CD14-positive monocyte (primary cell): ENCODE data around the gene IMMT. TPM values are rescaled to one million over a fixed set of nuclear protein-coding genes. Genes with fewer than 3 reads are reported as not detected.
"Not testable (repeated sequence)": the region's sequence is repeated elsewhere in the genome, so short reads cannot be mapped to it uniquely, and the experiment has no call there.

ENCODE experiments used
- DNase-seq, 3 donors: peaks; one replicate each; pipeline ENCODE4 v3.0.0-alpha.2; 2011 to 2022
- H2AFZ ChIP-seq: 2 replicates; pipeline ENCODE4 v1.6.0; 2012; ENCODE audit warnings: mild to moderate bottlenecking, low read depth, low read length, inconsistent platforms; ENCODE audit not compliant: insufficient read depth, poor library complexity, severe bottlenecking
- H3K27ac ChIP-seq, 2 donors: 1 replicate in 1 of 2; 2 replicates in 1 of 2; pipeline ENCODE4 v1.5.1; 2012 to 2013; ENCODE audit warnings: low read length in 2 of 2, control low read depth in 1 of 2, inconsistent platforms in 1 of 2, low read depth in 1 of 2, mild to moderate bottlenecking in 1 of 2
- H3K27me3 ChIP-seq, 2 donors: one replicate each; pipeline versions ENCODE4 v1.6.0 to v1.6.1; 2011 to 2013; ENCODE audit warnings: low read length in 2 of 2; ENCODE audit not compliant: control insufficient read depth in 2 of 2, insufficient read depth in 2 of 2
- H3K36me3 ChIP-seq, 2 donors: replicated peaks in 1 of 2; 1 replicate in 1 of 2; 2 replicates in 1 of 2; pipeline versions ENCODE4 v1.5.1 to v1.6.1; 2012 to 2013; ENCODE audit warnings: low read length in 2 of 2, control low read depth in 1 of 2, inconsistent platforms in 1 of 2, mild to moderate bottlenecking in 1 of 2; ENCODE audit not compliant: insufficient read depth in 2 of 2, control insufficient read depth in 1 of 2
- H3K4me1 ChIP-seq, 2 donors: 1 replicate in 1 of 2; 2 replicates in 1 of 2; pipeline versions ENCODE4 v1.5.1 to v1.6.1; 2012 to 2013; ENCODE audit warnings: low read length in 2 of 2, control low read depth in 1 of 2, inconsistent platforms in 1 of 2, mild to moderate bottlenecking in 1 of 2, moderate library complexity in 1 of 2; ENCODE audit not compliant: insufficient read depth in 2 of 2, control insufficient read depth in 1 of 2
- H3K4me2 ChIP-seq: replicated peaks from 2 replicates; pipeline ENCODE3; 2012; ENCODE audit warnings: low read length, moderate library complexity, mild to moderate bottlenecking; ENCODE audit not compliant: poor library complexity, severe bottlenecking; ENCODE audit errors: extremely low read depth
- H3K4me3 ChIP-seq, 3 experiments: fragments of 200-600 bp in 1 of 3; sonication (generic) in 1 of 3; replicated peaks in 1 of 3; 1 replicate in 2 of 3; 2 replicates in 1 of 3; pipeline ENCODE4 v1.5.1; 2011 to 2013; ENCODE audit warnings: low read length in 3 of 3, mild to moderate bottlenecking in 3 of 3, control low read depth in 2 of 3, low read depth in 2 of 3, inconsistent platforms in 1 of 3, moderate library complexity in 1 of 3
- H3K79me2 ChIP-seq: 2 replicates; pipeline ENCODE4 v1.6.0; 2012; ENCODE audit warnings: mild to moderate bottlenecking, control low read depth, inconsistent platforms, low read length, moderate library complexity; ENCODE audit not compliant: insufficient read depth
- H3K9ac ChIP-seq: 2 replicates; pipeline ENCODE4 v1.6.0; 2017; ENCODE audit warnings: low read length, mild to moderate bottlenecking; ENCODE audit not compliant: insufficient read depth, poor library complexity, severe bottlenecking
- H3K9me3 ChIP-seq, 2 donors: replicated peaks in 1 of 2; 1 replicate in 1 of 2; 2 replicates in 1 of 2; pipeline versions ENCODE4 v1.5.1 to v1.6.1; 2012 to 2013; ENCODE audit warnings: low read length in 2 of 2, control low read depth in 1 of 2; ENCODE audit not compliant: control insufficient read depth in 1 of 2, insufficient read depth in 1 of 2
- H4K20me1 ChIP-seq: 2 replicates; pipeline ENCODE4 v1.6.0; 2012; ENCODE audit warnings: mild to moderate bottlenecking, low read length, control low read depth, moderate library complexity; ENCODE audit not compliant: insufficient read depth
- H3K27ac Mint-ChIP-seq, 7 donors: one replicate each; pipeline ENCODE4 v1.8.0; 2020; ENCODE audit warnings: mild to moderate bottlenecking in 7 of 7, mixed read lengths in 7 of 7, moderate library complexity in 6 of 7, inconsistent platforms in 2 of 7
- H3K27me3 Mint-ChIP-seq, 3 donors: one replicate each; pipeline ENCODE4 v1.8.0; 2021 to 2022; ENCODE audit warnings: low read depth in 3 of 3, mild to moderate bottlenecking in 3 of 3, mixed read lengths in 3 of 3, moderate library complexity in 3 of 3, inconsistent platforms in 1 of 3
- H3K36me3 Mint-ChIP-seq, 2 donors: one replicate each; pipeline ENCODE4 v1.8.0; 2020; ENCODE audit warnings: mixed read lengths in 2 of 2, inconsistent platforms in 1 of 2, mild to moderate bottlenecking in 1 of 2
- H3K4me1 Mint-ChIP-seq: one replicate; pipeline ENCODE4 v1.8.0; 2020; ENCODE audit warnings: mild to moderate bottlenecking, mixed read lengths
- H3K4me3 Mint-ChIP-seq, 2 donors: one replicate each; pipeline ENCODE4 v1.8.0; 2020; ENCODE audit warnings: mild to moderate bottlenecking in 2 of 2, mixed read lengths in 2 of 2, moderate library complexity in 1 of 2
- H3K9me3 Mint-ChIP-seq, 7 donors: one replicate each; pipeline ENCODE4 v1.8.0; 2020 to 2022; ENCODE audit warnings: mixed read lengths in 7 of 7, mild to moderate bottlenecking in 6 of 7, moderate library complexity in 6 of 7, inconsistent platforms in 2 of 7
- WGBS: methylation state at CpG from one replicate; pipeline ENCODE4 v1.1.5; 2013; ENCODE audit warnings: missing lambda C conversion rate; ENCODE audit not compliant: insufficient coverage; 5-methylcytosine and 5-hydroxymethylcytosine counted together
- intact Hi-C, 2 donors: fragments of 100-400 bp; cut with micrococcal nuclease; formaldehyde crosslinking; loops; one replicate each; pipeline versions ENCODE4 v1.15.0 to v1.15.1; 2023
- polyA plus RNA-seq, 3 donors: library from polyadenylated mRNA; depleted of rRNA in 1 of 3; unstranded in 2 of 3; stranded (reverse) in 1 of 3; fragments of 300-500 nt in 2 of 3; fragments of >200 nt in 1 of 3; fragmentation: Illumina TruSeq in 2 of 3; gene quantifications; 1 replicate in 2 of 3; 2 replicates in 1 of 3; pipeline ENCODE4 v1.2.3, GENCODE V29; 2012 to 2021
- TF ChIP-seq, protein P1 (sequence below): fragments of 200-600 bp; IDR thresholded peaks from one replicate; pipeline ENCODE4 v1.8.0; 2022; ENCODE audit warnings: antibody characterized with exemption, mild to moderate bottlenecking

Gene IMMT
- polyA plus RNA-seq, 3 donors, result 24.3 to 54.0 (median 41.2) TPM

DNA sequence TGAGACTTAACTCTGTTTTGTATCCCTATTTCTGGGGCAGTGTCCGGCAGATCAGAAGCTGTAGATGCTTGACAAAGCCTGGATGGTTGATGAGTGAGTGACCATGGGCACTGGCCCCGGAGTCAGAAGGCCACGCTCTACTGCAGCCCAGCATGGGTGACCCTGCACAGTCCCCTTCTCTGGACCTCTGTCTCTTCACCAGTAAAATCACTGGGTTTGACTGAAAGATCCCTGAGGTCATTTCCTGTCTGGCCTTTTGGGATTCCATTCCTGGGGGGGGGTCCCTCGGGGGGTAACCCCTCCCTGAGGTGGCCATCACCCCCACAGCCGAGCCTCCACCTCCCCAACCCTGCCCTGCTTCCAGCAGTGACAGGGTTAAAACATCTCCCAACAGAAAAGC is 35.7 kb upstream of the IMMT start:
- H3K27ac Mint-ChIP-seq, result peak overlapping the region in 1 of 7 donors; percentile 15
- 100% methylated on average over 2 of the region's 5 CpGs for WGBS

DNA sequence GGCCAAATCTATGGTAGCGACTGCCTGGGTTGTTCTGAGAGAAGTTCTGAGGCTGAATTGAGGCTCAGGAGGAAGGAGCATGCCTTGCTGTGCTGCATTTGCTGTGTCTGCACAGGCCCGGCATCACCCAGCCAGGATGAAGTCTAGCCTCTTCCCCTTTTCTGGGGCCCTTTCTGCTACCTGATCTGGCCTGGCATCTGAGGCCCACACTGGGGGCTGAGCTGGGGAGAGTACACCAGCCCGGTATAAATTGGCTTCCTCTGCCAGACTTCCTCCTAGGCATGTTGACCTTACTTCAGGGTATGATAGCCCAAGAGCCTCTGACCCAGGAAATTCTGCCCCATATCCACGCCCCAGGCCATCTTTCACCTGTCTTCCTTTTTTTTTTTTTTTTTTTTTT is 34.0 kb upstream of the IMMT start:
- H3K4me3 Mint-ChIP-seq, result no peak overlapping the region
- Histone ChIP-seq H3K9ac (no peak overlapping the region), H3K4me2 (no peak overlapping the region), H3K9me3 (no peaks in the 10 kb centered on the region), H3K27me3 (no peaks in the 10 kb centered on the region), H4K20me1 (no peaks in the 10 kb centered on the region), H3K79me2 (no peaks in the 10 kb centered on the region), H3K4me1 (peaks cover 41 to 46% of the 10 kb centered on the region in 2 donors), H3K36me3 (no peaks in the 10 kb centered on the region), H3K4me3 (no peak overlapping the region), H2AFZ (no peak overlapping the region), H3K27ac (no peak overlapping the region)
- no peaks in the 10 kb centered on the region for H3K9me3 Mint-ChIP-seq
- H3K27ac Mint-ChIP-seq, result no peak overlapping the region
- H3K4me1 Mint-ChIP-seq, result peaks cover 41% of the 10 kb centered on the region
- H3K27me3 Mint-ChIP-seq, result peaks cover 0 to 7% (median 0%) of the 10 kb centered on the region in 3 donors
- intact Hi-C loops, result loop anchor here (10.0 kb wide), 2 partner anchors 136 to 216 kb away; partner anchors contain the start of gene KDM3A (in 1 of the 2)
- DNase-seq, result peak in 1 of 3 donors; percentile 12
- peaks cover 0 to 2% of the 10 kb centered on the region in 2 donors for H3K36me3 Mint-ChIP-seq
- 18% methylated on average over 3 of the region's 4 CpGs for WGBS
- TF ChIP-seq, protein P1, sequence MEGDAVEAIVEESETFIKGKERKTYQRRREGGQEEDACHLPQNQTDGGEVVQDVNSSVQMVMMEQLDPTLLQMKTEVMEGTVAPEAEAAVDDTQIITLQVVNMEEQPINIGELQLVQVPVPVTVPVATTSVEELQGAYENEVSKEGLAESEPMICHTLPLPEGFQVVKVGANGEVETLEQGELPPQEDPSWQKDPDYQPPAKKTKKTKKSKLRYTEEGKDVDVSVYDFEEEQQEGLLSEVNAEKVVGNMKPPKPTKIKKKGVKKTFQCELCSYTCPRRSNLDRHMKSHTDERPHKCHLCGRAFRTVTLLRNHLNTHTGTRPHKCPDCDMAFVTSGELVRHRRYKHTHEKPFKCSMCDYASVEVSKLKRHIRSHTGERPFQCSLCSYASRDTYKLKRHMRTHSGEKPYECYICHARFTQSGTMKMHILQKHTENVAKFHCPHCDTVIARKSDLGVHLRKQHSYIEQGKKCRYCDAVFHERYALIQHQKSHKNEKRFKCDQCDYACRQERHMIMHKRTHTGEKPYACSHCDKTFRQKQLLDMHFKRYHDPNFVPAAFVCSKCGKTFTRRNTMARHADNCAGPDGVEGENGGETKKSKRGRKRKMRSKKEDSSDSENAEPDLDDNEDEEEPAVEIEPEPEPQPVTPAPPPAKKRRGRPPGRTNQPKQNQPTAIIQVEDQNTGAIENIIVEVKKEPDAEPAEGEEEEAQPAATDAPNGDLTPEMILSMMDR, result no peak

More for the DNA sequence above, 35.7 kb upstream of the IMMT start:
- Histone ChIP-seq H4K20me1 (no peaks in the 10 kb centered on the region), H3K9me3 (no peaks in the 10 kb centered on the region), H3K4me3 (no peak overlapping the region), H3K79me2 (no peaks in the 10 kb centered on the region), H3K4me2 (no peak overlapping the region), H3K9ac (no peak overlapping the region), H3K27me3 (no peaks in the 10 kb centered on the region), H3K27ac (no peak overlapping the region), H3K4me1 (peaks cover 29 to 34% of the 10 kb centered on the region in 2 donors), H2AFZ (no peak overlapping the region), H3K36me3 (no peaks in the 10 kb centered on the region)
- Mint-ChIP-seq H3K36me3 (peaks cover 0 to 2% of the 10 kb centered on the region in 2 donors), H3K27me3 (peaks cover 0 to 7% (median 0%) of the 10 kb centered on the region in 3 donors), H3K9me3 (no peaks in the 10 kb centered on the region), H3K4me1 (peaks cover 27% of the 10 kb centered on the region), H3K4me3 (no peak overlapping the region)
- DNase-seq, result no peak
- TF ChIP-seq, protein P1, result no peak
- intact Hi-C loops, result no loop called here

DNA sequence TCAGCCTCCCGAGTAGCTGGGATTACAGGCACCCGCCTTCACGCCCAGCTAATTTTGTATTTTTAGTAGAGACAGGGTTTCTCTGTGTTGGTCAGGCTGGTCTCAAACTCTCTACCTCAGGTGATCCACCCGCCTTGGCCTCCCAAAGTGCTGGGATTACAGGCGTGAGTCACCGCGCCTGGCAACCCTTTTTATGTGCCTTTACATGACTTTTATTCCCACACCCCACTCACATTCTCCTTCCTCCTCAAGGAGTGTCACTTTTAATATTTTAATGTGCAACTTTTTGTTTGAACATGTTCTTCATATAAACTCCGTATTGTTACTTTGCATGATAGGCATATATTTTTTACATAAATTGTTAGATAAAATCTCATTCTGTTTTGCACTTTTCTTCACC is 33.3 kb upstream of the IMMT start:
- not testable (repeated sequence) for H3K27ac Mint-ChIP-seq, H3K4me3 Mint-ChIP-seq, H2AFZ ChIP-seq, H4K20me1 ChIP-seq, H3K27me3 Mint-ChIP-seq, DNase-seq, H3K4me3 ChIP-seq, H3K4me2 ChIP-seq, H3K36me3 ChIP-seq, H3K9me3 Mint-ChIP-seq, H3K9me3 ChIP-seq, H3K36me3 Mint-ChIP-seq, H3K27ac ChIP-seq, H3K27me3 ChIP-seq, H3K79me2 ChIP-seq, H3K9ac ChIP-seq
- intact Hi-C loops, result loop anchor here (10.0 kb wide), 2 partner anchors 136 to 216 kb away; partner anchors contain the start of gene KDM3A (in 1 of the 2)
- 100% methylated on average over 1 of the region's 8 CpGs for WGBS
- peaks cover 41 to 46% of the 10 kb centered on the region in 2 donors for H3K4me1 ChIP-seq
- H3K4me1 Mint-ChIP-seq, result peaks cover 43% of the 10 kb centered on the region
